GM18870 (cell line): Measurements from ENCODE around the gene ZNF552.
"Not testable (repeated sequence)": the region's sequence is repeated elsewhere in the genome, so short reads cannot be mapped to it uniquely, and the experiment has no call there.

Experiments
- ATAC-seq: cut with Tn5 transposase; IDR thresholded peaks from one replicate; pipeline ENCODE4 v1.9.1; 2021; ENCODE audit warnings: moderate library complexity; ENCODE audit not compliant: unreplicated experiment

ZNF552 gene

DNA sequence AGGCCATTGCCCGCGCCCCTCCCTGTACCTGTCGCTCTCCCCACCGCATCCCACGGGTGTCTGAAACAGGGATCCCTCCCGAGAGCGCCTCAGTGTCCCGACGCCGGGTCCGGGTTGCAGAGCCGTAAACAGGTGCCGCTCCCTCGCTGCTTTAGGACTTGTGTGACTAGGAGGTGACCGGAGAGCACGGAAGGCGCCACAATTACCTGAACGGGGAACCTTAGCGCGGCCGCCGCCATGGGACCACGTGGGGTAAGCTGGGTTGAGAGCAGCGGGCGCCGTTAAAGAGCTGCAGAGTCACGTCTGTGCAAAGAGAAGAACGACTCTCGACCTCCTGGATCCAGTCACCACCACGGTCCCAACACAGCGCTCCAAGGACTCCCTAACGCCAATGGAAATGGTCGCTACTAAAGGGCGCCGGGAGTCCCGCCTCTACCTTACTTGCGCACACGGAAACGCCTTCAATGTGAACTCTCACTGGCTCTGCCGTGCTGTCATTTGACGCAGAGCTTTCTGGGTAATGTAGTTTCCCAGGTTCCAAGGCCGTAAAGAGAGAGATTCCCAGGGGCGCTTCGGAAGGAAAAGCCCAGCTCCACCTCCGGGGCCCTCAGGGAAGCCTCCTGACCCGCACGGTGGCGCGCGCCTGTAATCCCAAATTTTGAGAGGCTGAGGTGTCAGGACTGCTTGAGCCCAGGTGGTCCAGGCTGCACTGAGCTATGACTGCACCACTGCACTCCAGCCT is at the start of gene ZNF552:
ZNF552 (minus strand) TSS at position 409 of the 742 bp plus-strand sequence; CDS start at position 239, 170 bp downstream.
- ATAC-seq: peak; percentile 64

DNA sequence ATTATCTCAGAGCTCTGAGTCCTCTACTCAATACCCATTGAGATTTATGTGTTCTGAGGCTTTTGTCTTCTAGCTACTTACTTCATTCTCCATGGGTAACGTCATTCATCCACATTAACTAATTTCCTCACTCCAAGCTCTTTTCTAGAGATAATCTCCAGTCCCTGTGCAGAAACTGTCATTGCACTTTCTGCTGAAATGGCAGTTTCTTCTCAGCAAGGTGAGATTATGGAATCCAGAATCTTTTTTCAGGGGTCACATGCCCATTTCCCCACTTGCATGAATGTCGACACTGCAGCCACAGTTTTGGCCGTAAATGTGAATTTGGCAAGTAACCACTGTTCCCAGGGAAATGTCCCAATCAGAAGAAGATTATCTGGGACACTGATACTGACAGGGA is 47.6 kb upstream of the ZNF552 start:
- not testable (repeated sequence) for ATAC-seq

DNA sequence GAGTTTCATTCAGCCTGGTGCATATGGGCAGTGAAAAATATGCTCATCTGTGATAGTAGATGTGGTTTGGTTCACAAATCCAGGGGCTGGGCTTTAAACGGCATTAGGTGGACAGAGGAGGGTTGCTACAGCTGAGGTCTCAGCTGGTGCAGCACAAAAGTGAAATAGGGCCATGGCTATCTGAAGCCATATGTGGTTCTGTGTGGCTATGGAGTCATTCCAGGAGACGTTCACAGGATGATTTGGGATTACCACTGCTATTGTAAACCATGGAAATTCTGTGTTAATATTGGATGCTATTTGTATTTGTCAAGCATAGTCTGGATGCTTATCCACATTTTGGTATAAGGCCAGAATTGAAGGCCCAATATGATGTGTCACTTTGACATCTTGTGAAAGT is 39.4 kb upstream of the ZNF552 start:
- ATAC-seq: not testable (repeated sequence)

DNA sequence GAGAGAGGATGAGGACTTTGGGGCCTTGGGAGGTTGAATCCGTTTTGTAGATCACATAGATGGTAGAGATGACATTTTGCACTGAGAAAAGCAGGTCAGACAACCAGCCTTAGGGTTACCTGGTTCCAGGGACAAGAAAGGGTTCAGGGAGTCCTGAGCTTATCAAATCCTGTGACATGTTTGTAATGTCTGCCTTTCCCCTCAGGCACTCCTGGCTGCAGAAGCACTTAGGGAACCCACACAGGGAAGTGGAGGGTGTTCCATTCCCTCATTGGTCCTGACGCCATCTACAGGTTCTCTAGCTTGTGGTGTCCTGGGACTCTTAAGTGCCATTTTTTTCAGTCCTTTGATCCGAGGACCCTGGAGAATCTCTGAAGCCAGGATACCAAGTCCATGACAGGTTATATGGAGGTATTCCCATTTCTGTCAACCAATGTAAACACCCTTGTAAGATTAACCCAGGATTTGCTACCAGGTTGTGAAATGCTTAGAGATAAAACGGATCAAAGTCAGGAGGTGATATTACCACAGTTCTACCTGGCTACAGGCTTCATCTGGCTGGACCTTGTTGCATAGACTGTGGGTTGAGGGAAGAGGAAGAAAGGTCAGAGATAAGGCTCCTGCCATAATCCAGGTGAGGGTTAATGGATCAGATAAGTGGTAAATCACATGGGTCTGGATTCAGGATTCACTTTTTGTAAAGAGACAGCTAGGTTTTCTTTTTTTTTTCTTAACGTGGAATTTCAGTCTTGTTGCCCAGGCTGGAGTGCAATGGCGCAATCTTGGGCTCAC is 37.3 kb upstream of the ZNF552 start:
- not testable (repeated sequence) for ATAC-seq

DNA sequence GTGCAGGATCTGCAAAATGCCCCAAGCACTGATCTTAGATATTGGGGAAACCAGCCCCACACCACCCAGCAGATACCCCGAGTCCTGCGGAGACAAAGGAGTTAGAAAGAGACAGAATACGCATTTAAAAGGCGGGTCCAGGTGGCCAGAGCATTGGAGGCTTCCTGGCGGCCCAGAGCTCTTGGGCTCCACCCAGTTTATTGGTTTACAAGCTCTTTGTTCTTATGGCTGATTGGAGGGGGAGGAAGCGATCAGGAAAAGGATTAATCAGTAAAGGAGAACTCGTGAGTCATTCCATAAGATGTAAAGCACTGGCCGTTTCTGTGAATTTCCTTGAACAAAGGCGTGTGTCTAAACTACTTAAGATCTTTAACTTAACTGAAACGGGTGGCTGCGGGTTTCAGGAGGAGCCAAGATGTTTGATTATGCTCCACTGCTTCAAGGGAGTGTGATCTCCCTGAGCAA is 35.9 kb upstream of the ZNF552 start:
- ATAC-seq: no peak

DNA sequence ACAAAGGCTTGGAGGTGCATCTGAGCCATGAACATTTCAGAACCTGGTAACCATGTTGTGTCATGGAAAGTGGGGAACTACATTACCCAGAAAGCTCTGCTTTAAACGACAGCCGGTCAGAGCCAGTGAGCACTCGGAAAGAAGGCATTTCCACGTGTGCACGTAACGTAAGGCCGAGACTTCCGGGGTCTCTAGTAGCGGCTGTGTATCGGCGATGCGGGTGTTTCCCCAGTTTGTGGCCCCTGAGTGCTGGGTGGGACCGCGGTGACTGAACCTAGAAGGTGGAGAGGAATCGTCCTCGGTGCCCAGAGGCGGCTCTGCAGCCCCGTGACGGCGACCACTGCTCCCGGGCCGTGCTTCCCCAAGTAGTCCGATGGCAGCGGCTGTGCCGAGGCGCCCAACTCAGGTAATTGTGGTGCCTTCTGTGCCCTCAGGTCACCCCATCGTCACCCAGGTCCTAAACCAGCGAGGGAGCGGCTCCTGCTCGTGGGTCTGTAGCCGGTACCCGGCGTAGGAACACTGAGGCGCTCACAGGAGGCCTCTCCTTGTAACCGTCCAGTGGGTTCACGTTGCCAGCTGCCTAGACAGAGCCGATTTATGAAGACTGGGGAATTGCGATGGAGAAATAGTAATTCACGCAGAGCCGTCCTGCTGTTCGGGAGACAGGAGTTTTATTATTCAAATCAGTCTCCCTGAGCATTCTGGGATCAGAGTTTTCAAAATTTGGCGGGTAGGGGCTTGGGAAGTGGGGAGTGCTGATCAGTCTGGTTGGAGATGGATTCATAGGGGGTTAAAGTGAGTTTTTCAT is 35.2 kb upstream of the ZNF552 start, which contains the start of gene ZNF587:
ZNF587 (plus strand) TSS at position 194 of the 808 bp plus-strand sequence; CDS start at position 374, 180 bp downstream.
- peak; percentile 84 for ATAC-seq

DNA sequence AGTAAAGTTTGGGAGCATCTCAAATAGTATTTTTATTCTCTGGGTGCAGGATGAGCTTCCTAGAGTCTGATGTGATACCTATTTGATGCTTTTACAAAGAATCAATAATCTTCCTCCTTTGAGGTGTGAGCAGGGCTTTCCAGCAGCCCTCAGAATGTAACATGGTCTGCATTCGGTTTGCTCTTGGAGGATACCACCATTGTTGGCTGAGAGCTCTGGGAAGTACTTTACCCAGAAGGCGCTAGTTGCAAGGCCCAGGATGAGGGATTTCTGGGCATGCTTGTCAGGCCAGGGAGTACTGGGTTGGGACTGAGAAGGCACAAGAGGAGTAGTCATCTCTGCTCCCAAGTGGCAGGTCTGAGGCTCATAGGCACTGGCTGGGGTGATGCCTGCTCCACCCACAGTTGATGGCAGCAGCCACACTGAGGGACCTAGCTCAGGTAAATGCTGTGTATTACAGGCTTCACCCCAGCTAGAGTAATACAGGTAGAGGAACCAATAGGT is 34.5 kb upstream of the ZNF552 start:
- ATAC-seq: peak; percentile 18

DNA sequence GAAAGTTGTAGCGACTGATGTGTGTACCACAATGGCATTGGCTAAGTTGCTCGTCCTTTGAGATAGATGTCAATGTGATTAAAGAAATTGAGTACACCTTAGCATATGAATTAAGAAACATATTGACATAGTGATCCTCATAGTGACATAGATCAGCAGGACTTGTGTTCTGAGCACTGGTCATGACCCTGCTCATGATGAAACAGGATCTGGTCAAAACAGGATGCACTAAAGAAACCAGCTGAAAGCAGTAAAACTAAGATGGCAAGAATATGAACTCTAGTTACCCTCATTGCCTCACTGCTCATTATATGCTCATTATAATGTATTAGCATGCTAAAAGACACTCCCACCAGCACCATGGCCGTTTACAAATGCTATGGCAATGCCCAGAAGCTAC is 32.5 kb upstream of the ZNF552 start:
- not testable (repeated sequence) for ATAC-seq

DNA sequence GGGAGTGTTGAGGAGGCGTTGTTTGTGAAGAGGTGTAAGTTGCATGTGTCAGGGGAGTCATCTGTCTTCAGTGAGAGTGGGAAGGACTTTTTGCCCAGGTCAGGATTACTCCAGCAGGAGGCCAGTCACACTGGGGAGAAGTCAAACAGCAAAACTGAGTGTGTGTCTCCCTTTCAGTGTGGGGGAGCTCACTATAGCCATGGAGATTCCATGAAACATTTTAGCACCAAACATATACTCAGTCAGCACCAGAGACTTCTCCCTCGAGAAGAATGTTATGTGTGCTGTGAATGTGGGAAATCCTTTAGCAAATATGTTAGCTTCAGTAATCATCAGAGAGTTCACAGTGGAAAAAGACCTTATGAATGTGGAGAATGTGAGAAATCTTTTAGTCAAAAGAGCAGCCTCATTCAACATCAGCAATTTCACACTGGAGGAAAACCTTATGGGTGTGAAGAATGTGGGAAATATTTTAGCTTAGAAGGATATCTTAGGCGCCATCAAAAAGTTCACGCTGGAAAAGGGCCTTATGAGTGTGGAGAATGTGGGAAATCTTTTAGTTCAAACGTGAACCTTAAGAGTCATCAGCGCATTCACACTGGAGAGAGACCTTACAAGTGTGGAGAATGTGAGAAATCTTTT is 26.5 kb upstream of the ZNF552 start:
- ATAC-seq: no peak

DNA sequence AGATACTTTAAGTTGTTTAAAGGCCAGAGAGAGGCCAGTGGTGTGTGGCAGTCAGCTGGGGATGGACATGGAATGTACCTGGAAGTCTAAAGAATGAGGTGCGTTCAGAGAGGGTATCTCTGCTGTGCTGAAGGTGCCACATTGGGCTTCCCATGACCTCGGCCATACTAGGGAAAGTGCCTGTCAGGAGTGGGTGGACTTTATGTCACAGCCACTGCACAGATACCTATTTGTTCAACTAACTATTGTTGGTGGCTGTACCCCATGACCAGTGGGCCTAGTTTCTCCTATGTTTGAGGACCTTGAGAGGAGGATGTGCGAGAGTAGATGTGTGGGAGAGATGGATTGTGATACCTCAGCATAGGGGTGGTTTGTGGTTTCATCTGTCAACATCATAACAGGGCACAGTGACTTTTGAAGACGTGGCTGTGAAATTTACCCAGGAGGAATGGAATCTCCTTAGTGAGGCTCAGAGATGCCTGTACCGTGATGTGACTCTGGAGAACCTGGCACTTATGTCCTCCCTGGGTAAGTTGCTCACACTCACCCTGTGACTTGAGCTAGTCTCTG is 24.0 kb upstream of the ZNF552 start:
- not testable (repeated sequence) for ATAC-seq

DNA sequence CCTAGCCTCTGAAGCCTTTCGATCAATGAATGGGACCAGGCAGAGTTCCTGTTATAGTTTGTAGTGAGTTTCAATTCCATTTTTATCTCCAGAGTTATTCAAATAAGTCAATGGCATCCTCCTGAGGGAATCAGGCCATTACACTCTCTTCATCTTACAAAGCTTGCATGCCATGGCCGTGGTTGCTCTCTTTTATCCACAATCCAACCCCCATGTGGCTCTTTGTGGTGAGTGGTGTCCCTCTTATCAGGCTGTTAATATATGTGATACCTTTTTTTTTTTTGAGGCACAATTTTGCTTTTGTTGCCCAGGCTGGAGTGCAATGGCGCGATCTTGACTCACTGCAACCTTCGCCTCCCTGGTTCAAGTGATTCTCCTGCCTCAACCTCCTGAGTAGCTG is 22.3 kb upstream of the ZNF552 start:
- ATAC-seq: not testable (repeated sequence)

DNA sequence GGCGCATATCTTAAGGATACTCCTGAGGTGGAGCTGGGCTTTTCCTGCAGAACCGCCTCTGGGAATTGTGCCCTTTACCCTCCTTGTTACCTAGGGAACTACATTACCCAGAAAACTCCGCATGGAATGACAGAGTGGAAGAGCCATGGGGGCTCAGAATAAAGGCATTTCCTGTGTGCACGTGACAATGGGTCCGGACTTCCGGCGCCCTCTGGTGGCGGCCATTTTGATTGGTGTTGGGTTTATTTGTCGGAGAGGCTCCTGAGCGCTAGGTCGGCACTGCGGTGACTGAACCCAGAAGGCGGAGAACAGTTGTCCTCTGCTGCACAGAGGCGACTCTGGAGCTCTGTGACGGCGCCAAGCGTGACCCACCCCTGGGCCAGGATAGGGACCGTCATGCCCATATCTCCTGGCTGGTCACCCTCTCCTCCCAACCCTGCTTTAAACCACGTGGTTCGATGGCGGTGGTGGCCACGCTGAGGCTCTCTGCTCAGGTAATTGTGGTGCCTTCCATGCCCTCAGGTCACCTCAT is 15.4 kb upstream of the ZNF552 start, which contains the start of gene ZNF587B:
ZNF587B (plus strand) TSS at position 229 of the 532 bp plus-strand sequence; CDS start at position 459, 230 bp downstream.
- no peak for ATAC-seq

DNA sequence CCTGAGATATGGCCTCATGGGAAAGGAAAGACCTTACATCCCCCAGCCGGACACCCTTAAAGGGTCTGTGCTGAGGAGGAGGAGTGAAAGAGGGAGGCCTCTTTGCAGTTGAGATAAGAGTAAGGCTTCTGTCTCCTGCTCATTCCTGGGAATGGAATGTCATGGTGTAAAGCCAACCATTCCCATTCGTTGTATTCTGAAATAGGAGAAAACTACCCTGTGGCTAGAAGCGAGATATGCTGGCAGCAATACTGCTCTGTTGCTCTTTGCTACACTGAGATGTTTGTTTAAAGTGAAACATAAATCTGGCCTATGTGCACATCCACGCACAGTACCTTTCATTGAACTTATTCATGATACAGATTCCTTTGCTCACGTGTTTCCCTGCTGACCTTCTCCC is 14.6 kb upstream of the ZNF552 start:
- no peak for ATAC-seq

DNA sequence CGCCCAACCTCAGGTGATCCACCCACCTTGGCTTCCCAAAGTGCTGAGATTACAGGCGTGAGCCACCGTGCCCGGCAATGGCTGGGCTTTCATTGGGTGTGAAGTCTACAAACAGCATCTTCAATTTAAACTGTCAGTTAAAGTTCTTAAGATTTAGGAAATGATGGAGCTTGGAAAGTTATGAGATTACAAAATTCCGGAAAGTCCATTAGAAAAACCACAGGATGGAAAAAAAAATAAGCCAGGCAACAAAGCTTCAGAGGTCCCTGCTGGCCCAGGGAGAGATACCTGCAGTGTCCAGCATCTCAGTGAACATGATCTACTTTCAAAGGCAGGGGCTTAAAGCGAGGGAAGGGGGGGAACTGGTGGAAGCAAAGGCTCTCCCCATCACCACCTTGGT is 10.8 kb upstream of the ZNF552 start:
- no peak for ATAC-seq

DNA sequence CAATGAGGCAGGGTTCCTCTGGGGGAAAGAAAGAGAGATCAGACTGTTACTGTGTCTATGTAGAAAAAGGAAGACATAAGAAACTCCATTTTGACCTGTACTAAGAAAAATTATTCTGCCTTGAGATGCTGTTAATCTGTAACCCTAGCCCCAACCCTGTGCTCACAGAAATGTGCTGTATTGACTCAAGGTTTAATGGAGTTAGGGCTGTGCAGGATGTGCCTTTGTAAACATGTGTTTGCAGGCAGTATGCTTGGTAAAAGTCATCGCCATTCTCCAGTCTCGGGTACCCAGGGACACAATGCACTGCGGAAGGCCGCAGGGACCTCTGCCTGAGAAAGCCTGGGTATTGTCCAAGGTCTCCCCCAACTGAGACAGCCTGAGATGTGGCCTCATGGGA is 8.9 kb upstream of the ZNF552 start:
- ATAC-seq: not testable (repeated sequence)

DNA sequence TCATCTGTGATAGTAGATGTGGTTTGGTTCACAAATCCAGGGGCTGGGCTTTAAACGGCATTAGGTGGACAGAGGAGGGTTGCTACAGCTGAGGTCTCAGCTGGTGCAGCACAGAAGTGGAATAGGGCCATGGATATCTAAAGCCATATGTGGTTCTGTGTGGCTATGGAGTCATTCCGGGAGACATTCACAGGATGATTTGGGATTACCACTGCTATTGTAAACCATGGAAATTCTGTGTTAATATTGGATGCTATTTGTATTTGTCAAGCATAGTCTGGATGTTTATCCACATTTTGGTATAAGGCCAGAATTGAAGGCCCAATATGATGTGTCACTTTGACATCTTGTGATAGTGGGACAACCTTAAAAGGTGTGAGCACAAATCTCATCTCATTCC is 8.4 kb upstream of the ZNF552 start:
- not testable (repeated sequence) for ATAC-seq

DNA sequence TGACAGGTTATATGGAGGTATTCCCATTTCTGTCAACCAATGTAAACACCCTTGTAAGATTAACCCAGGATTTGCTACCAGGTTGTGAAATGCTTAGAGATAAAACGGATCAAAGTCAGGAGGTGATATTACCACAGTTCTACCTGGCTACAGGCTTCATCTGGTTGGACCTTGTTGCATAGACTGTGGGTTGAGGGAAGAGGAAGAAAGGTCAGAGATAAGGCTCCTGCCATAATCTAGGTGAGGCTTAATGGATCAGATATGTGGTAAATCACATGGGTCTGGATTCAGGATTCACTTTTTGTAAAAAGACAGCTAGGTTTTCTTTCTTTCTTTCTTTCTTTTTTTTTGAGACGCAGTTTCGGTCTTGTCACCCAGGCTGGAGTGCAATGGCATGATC is 6.8 kb upstream of the ZNF552 start:
- not testable (repeated sequence) for ATAC-seq

DNA sequence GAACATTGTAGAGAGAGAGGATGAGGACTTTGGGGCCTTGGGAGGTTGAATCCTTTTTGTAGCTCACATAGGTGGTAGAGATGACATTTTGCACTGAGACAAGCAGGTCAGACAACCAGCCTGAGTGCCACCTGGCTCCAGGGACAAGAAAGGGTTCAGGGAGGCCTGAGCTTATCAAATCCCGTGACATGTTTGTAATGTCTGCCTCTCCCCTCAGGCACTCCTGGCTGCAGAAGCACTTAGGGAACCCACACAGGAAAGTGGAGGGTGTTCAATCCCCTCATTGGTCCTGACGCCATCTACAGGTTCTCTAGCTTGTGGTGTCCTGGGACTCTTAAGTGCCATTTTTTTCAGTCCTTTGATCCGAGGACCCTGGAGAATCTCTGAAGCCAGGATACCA is 6.4 kb upstream of the ZNF552 start:
- ATAC-seq: not testable (repeated sequence)

DNA sequence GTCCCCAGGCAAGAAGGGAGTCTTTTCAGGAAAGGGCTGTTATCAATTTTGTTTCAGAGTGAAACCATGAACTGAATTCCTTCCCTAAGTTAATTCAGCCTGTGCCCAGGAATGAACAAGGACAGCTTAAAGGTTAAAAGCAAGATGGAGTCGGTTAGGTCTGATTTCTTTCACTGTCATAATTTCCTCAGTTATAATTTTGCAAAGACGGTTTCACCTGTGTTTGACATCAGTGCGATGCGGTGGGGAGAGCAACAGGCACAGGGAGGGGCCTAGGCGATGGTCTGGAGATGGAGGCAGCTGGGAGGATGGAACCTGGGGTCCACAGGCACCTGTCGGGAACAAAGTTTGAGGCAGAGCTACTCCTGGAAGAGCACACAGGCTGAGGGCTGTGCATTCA is 5.9 kb upstream of the ZNF552 start:
- ATAC-seq: no peak
